ENCODE data around the gene CCT3.

GRCh38 chr1:156268336-156268735 is 69.8 kb downstream of the CCT3 start:
- TF ChIP-seq, protein P1, sequence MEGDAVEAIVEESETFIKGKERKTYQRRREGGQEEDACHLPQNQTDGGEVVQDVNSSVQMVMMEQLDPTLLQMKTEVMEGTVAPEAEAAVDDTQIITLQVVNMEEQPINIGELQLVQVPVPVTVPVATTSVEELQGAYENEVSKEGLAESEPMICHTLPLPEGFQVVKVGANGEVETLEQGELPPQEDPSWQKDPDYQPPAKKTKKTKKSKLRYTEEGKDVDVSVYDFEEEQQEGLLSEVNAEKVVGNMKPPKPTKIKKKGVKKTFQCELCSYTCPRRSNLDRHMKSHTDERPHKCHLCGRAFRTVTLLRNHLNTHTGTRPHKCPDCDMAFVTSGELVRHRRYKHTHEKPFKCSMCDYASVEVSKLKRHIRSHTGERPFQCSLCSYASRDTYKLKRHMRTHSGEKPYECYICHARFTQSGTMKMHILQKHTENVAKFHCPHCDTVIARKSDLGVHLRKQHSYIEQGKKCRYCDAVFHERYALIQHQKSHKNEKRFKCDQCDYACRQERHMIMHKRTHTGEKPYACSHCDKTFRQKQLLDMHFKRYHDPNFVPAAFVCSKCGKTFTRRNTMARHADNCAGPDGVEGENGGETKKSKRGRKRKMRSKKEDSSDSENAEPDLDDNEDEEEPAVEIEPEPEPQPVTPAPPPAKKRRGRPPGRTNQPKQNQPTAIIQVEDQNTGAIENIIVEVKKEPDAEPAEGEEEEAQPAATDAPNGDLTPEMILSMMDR (conservative IDR thresholded peaks at IDR 0.05; ENCODE audit: low read length), result no peak
- TF ChIP-seq EZH2phosphoT487 (IDR thresholded peaks at IDR 0.05; ENCODE audit: borderline replicate concordance, low read depth, low read length), result no peak
